UCSD-AML1 (cell line): ENCODE data around the gene PLPPR3.

Experiments used
- DNase-seq: peaks from one replicate; lab custom pipeline; 2025; ENCODE audit not compliant: unreplicated experiment; lab: John Stamatoyannopoulos, UW

Gene PLPPR3

DNA sequence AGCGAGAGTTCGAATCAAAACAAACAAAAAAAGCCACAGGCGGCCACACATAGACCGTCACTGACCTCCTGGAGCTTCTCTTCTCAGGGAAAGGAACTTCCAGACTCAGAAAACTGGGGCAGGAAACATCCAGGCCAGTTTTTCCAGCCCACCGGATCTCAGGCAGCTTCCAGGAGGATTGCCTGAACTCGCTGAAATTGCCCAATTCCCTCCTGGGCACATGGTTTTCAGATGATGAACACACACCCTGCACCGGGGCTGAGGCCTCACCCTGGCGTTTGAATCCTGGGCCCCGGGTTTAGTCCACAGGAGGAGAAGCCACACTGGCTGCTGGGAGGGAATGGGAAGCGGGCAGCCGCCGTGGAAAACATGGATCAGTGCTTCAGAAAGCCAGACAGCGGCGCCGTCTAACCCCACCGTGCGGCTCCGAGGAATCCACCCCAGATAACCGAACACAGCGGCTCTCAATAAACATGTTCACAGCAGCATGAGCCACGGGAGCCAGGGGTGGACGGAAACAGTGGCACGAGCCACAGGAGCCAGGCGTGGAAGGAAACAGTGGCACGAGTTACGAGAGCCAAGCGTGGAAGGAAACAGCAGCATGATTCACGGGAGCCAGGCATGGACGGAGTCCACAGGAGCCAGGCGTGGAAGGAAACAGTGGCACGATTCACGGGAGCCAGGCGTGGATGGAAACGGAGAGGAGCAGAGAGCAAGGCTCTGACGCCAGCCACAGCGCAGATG lies 42.7 kb downstream of the PLPPR3 start:
- no peak for DNase-seq

DNA sequence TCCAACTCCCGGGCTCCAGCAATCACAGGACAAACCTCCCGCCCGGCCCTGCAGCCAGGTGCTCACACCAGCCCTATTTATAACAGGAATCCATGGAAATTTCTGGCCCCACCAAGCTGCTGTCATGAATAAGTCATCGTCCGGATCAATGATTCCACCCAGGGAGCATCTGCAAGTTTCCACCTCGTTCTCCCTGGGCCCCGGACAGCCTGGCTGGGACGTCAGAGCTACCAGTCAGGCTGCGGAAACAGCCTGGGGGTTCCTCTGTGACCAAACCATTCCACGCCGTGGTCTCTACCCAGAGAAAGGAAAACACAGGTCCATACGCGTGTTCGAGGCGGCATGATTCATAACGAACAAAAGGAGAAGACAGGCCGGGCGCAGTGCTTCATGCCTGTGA lies 45.2 kb downstream of the PLPPR3 start:
- no peak for DNase-seq

DNA sequence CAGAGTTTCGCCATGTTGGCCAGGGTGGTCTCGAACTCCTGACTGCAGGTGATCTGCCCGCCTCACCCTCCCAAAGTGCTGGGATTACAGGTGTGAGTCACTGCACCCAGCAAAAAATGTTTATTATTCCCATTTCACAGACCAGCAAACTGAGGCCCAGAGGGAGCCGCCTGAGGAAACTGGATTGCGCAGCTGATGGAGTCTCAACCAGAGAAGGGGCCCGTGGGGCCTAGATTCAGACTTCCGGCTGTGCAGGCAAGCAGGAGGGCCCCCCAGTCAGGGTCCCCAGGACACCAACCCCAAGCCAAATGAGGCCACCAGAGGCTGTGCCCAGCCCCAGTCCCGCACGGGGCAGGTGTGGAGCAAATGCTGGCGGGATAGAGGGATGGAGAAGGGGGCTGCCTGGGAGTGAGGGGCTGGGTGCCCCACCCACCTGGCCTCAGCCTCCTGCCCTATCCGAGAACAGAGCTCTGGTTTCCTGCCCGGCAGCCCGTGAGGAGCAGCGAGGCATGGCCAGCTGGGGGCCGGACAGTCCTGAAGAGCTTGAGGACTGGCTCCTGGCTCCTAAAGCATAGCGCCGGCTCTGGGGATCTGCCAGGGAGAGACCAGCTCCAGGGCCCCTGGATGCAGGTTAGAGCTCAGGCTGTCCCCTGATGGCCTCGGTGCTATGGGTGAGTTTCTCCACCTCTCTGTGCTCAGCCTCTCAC lies 48.9 kb downstream of the PLPPR3 start:
- no peak for DNase-seq

DNA sequence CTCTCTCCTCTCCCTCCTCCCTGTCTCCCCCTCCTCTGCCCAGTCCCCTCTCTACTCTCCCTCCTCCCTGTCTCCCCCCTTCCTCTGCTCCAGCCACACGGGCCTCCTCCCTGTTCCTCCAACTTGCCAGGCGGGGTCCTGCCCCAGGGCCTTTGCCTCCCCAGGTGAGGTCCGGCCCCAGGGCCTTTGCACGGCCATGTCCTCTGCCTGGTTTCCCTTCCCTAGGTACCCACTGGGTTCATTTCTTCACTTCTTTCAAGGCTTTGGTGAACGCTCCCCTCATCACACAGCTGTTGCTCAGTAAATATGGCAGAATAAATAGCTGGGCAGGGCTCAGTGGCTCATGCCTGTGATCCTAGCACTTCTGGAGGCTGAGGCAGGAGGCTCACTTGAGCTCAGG lies 49.7 kb downstream of the PLPPR3 start:
- DNase-seq: no peak

DNA sequence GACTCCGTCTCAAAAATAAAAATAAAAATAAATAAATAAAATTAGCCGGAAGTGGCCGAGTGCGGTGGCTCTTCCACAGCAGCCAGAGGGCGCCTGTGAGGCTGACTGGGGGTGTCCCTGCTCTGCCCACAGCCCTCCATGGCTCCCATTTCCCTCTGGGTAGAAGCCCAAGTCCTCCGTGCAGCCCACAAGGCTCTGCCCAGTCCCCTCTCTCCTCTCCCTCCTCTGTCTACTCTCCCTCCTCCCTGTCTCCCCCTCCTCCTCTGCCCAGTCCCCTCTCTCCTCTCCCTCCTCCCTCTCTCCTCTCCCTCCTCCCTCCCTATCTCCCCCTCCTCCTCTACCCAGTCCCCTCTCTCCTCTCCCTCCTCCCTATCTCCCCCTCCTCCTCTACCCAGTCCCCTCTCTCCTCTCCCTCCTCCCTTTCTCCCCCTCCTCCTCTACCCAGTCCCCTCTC lies 50.4 kb downstream of the PLPPR3 start:
- DNase-seq: peak; percentile 74

DNA sequence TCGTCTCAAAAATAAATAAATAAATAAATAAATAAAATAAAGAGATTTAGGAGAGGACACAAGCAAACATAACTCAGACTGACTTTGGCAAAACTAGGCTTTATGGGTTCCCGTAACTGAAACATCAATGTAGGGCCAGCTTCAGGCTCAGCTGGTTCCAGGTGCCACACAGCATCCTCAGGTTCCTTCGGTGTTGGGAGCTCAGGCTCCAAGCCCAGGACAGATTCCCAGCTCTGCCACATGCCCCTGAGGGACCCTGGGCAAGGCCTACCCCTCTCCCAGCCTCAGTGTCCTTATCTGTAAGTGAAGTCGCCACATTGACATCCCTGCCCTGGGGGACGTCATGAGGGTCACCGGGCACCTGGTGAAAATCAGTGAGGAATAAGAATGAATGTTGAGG lies 52.1 kb downstream of the PLPPR3 start:
- no peak for DNase-seq

DNA sequence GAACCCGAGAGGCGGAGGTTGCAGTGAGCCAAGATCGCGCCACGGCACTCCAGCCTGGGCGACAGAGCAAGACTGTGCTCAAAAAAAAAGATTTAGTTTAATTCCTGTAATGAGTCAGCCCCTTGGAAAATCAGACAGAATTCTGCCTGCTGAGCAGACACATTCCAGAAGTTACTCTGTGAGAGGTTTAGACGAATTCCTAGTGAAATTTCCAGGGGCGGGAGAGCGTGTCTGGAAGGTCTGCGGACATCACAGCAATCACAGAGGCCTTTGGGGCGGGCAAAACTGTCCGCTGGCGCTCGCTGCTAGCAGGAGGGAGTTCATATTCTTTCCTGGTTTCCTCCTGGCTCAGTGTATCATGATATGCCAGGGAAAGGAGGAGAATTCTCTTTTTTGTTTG lies 53.3 kb downstream of the PLPPR3 start:
- DNase-seq: no peak

DNA sequence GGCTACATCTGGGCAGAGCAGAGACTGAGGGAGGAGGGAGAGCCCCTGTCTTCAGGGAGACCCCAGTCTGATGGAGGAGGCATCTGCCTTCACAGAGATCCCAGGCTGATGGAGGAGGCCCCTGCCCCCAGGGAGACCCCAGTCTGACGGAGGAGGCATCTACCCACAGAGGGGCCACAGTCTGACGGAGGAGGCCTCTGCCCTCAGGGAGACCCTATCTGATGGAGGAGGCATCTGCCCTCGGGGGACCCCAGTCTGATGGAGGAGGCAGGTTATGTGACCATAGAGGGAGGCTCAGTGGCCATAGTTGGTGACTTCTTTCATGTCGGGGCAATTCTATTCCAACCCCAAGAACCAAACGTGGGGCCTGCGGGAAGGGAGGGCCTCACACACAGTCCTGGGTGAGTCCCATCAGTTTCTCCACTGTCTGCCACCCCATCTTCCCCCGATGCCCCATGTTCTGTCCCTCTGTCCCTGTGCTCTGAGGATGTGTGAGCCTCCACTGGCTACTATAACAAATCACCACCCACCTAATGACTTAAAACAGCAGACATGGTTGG lies 56.5 kb downstream of the PLPPR3 start:
- DNase-seq: no peak

DNA sequence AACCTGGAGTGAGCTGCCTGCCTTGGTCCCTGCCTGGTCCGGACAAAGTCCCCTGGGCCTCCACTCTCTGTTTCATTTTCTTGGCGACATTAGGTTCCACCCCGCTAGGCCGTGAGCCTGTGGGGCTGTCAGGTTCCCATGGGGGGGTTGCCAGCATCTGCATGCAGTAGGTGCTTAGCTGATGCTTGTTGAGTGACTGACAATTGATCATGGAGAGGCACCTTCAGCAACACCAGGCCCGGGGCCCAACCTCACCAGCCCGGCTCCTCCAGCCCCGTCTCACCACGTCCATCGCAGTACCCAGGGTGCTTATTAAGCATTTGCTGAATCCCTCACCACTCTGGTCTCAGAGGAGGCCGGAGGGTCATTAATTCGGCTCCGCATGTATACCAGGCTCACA lies 57.5 kb downstream of the PLPPR3 start:
- DNase-seq: no peak

DNA sequence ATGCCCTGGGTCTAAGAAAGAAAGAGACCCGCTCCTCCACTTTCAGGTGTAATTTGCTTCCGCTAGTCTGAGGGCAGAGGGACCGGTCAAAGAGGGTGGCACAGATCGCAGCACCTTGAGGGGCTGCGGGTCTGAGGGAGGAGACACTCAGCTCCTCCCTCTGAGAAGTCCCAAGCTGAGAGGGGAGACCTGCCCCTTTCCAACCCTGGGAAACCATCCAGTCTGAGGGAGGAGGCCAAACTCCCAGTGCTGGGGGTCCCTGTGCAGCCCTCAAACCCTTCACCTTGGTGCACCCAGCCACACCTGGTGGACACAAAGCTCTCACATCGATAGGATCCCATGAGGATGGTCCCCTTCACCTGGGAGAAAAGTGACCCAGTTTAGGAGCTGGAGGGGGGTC lies 57.9 kb downstream of the PLPPR3 start:
- DNase-seq: no peak

DNA sequence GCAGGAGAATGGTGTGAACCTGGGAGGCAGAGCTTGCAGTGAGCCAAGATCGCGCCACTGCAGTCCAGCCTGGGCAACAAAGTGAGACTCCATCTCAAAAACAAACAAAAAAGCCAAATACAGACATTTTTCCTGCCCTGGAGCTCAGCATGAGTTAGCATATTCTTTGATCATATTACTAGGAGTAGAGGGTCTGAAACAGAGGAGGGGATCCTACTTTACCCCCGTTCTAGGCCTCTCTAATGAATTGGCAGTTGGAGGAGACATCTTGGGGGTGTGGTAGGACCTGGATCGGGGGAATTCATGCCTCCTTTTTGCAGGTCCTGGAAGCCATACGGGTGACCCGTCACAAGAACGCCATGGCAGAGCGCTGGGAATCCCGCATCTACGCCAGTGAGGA lies 58.6 kb downstream of the PLPPR3 start:
- DNase-seq: no peak
